Fibroblast of pulmonary artery (primary cell): ENCODE results near the gene ADM2.

Source experiments
- DNase-seq: peaks from one replicate; pipeline ENCODE4 v3.0.0-alpha.2; 2010; ENCODE audit warnings: low read depth
- H3K4me3 ChIP-seq: replicated peaks from 2 replicates; pipeline ENCODE4 v1.5.1; 2011; ENCODE audit warnings: low read depth, mild to moderate bottlenecking, control low read depth, low read length, moderate library complexity
- CTCF ChIP-seq: IDR thresholded peaks from 2 replicates; pipeline ENCODE4 v1.5.1; 2011; ENCODE audit warnings: mild to moderate bottlenecking, control low read depth, low read length, inconsistent platforms; ENCODE audit errors: missing control alignments

Gene ADM2

DNA sequence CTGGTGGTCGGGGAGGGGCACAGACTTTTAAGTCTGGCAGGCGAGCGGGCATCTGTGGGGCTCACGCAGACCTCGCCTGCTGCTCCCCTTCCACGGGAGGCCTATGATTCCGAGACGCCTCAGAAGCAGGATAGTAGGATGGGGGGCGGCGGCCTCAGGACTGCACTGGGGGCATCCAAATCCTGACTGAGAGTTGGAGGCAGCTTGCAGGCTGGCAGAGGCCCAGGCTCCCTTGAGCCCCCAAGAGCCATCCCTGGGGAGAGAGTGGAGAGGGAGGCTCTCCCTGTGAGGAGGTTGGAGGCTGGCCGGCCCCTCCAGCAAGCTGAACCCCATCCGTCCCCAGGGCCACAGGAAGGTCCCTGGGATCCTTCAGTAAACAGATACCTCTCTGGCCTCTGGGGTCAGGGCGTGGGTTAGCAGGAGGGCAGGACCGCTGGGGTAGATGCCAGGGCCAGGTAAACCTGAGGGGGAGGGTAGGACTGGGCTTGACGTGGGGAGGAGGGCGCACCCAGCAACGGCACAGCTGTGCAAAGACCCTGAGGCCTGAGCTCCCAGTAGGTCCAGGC is 39.8 kb upstream of the ADM2 start:
- no peak overlapping the region for H3K4me3 ChIP-seq
- no peak for TF ChIP-seq CTCF
- no peak for DNase-seq

- H3K4me3 ChIP-seq: no peak overlapping the region
- DNase-seq: no peak
- no peak for TF ChIP-seq CTCF
Observed at GRCh38 chr22:50443197-50443596, 38.1 kb upstream of the ADM2 start.

DNA sequence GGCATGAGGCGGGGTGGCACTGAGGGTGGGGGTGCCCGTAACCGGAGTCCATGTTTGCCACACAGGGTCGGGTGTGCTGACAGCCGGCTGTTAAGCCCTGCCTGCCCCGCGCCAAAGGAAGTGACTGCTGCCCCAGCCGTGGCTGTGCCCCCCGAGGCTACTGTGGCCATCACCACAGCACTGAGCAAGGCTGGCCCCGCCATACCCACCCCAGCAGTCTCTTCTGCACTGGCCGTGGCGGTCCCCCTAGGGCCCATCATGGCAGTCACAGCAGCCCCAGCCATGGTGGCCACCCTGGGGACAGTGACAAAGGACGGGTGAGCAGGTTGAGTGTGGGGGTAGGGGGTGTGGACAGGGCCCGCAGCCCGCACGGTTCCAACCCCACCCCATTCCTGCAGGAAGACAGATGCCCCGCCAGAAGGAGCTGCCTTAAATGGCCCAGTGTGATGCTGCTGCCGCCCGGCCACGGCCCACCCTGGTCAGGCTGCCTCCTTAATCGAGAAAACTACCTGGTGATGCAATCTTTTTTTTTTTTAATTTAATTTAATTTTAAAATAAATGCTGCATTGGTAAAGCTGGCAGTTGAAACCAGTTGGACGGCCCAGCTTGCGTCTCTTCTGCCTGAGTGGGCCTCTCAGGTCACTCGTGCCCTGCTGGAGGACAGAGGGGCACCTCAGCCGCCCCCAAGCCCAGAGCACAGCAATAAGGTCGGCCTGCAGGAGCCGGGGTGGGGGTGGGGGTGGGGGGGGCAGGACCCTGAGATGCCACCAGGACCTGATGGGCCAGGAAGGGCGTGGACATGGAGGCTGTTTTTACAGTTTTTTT is 37.3 kb upstream of the ADM2 start:
- TF ChIP-seq CTCF: no peak
- H3K4me3 ChIP-seq: no peak overlapping the region
- no peak for DNase-seq

DNA sequence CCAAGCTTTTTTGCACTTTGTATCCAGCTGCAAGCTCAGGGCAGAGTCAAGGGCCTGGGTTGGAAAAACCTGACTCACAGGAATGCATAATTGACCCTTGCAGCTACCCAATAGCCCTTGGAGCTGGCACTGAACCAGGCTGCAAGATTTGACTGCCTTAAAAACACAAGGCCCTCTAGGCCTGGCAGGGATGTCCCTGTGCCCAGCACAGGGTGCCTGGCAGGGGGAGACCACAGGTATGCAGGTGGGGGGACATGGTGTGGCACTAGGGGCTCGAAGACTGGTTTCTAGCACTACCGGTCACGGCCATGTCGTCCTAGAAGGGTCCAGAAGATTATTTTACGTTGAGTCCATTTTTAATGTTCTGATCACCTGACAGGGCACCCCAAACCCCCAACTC is 36.7 kb upstream of the ADM2 start:
- H3K4me3 ChIP-seq: no peak overlapping the region
- TF ChIP-seq CTCF: no peak
- DNase-seq: peak; percentile 67

DNA sequence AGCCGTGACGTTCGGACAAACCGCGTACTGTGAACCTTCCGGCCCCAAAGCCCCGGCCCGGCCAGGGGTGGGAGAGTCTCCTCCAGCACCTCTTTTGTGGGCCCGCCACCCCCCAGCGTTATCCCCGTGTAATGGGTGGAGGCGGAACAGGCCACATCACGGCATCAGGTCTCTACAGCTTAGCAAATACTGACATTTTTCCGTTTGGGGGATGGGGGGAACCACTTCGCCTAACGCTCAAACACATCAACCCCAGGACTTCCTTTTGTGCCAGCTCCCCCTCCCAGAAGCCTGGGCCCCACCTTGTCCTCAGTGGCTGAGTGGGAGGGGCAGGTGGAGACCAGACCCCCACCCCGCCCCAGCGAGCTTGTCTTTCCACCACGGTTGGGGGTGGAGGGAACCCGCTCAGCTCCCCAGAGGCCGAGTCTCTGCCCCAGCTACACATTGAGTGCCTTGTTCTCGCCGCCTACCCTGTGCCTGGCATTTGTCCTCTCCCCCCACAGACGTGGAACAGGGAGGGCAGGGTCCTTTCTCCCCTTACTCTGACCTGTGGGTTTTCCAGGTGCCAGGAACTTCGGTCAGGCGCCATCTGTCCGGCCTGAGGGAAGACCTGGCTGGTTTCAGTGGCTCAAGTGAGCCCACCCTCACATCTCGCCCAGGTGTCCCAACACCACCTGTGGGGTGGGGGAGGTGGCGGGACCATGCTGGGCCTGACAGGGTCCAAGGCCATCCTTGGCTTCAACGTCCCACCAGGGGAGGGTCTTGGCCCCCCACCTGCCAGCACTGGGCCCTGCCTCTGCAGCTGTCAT is 36.1 kb upstream of the ADM2 start:
- no peak overlapping the region for H3K4me3 ChIP-seq
- TF ChIP-seq CTCF: no peak
- no peak for DNase-seq

GRCh38 chr22:50445880-50446707 is 35.2 kb upstream of the ADM2 start:
- DNase-seq: no peak
- H3K4me3 ChIP-seq: no peak overlapping the region
- no peak for TF ChIP-seq CTCF
